LNCAP (cell line): ENCODE results near the gene CA11.

ENCODE experiments used
- TF ChIP-seq, protein P1 (sequence below): fragments of 450-650 bp; IDR thresholded peaks from 2 replicates; pipeline ENCODE4 v1.5.1; 2017; ENCODE audit warnings: mild to moderate bottlenecking

Gene CA11

GRCh38 chr19:48618916-48619691, 26.9 kb downstream of the CA11 start, which contains the start of the genes RPL18 and SPHK2:
Gene RPL18 (minus strand): TSS chr19:48619178. CDS start chr19:48619143, 35 bp downstream.
Gene SPHK2 (plus strand): TSS chr19:48619506. CDS start chr19:48620515, 1,009 bp downstream.
- TF ChIP-seq, protein P1, sequence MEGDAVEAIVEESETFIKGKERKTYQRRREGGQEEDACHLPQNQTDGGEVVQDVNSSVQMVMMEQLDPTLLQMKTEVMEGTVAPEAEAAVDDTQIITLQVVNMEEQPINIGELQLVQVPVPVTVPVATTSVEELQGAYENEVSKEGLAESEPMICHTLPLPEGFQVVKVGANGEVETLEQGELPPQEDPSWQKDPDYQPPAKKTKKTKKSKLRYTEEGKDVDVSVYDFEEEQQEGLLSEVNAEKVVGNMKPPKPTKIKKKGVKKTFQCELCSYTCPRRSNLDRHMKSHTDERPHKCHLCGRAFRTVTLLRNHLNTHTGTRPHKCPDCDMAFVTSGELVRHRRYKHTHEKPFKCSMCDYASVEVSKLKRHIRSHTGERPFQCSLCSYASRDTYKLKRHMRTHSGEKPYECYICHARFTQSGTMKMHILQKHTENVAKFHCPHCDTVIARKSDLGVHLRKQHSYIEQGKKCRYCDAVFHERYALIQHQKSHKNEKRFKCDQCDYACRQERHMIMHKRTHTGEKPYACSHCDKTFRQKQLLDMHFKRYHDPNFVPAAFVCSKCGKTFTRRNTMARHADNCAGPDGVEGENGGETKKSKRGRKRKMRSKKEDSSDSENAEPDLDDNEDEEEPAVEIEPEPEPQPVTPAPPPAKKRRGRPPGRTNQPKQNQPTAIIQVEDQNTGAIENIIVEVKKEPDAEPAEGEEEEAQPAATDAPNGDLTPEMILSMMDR, result no peak

DNA sequence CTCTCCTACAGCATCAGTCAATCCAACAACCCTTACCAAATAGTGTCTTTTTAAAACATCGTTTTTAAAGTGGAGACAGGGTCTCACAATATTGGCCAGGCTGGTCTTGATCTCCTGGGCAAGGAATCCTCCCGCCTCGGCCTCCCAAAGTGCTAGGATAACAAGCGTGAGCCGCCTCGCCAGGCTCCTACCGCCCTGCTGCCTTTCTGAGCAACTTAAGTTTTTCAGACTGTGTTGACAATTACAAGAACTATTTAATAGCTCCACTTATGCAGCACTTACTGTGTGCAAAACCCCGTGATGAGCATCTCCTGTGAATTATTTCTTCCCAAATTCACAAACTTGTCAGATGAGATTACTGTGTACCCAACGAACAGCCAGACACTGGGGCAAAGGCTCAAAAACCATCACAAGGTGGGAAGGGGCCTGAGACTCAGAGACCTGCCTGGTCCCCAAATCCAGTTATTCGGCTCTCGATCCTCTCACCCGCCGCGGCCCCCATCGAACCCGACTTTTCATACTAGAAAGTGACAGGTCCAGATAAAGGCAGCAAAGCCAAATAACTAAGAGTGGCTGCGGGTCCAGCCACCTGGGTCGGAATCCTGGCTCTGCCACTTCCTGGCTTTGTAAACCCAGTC, 27.6 kb downstream of the CA11 start:
- TF ChIP-seq, protein P1, result no peak

- TF ChIP-seq, protein P1, result 0 out of 2 replicates have a peak, but pooled peaks have one; percentile 7
Measured at GRCh38 chr19:48617146-48617937, 28.6 kb downstream of the CA11 start.

- TF ChIP-seq, protein P1, result no peak
Measured at GRCh38 chr19:48616491-48617056, 29.4 kb downstream of the CA11 start.

DNA sequence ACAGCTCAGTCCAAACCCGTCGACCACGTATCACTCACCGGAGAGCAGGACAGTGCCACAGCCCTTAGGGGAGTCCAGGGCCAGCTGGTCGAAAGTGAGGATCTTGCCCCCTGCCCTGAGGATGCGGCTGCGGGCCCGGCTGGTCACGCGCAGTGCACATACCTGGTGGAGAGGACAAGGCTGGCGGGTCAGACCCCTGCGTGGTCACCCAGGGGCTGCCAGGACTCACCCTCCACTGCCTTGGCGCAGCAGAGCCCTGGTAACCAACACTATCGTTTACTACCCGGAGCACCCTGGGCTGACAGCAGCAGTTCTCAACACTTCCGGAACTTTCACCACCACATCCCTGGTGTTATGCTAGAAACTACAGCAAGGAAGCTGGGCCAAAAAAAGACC, 29.9 kb downstream of the CA11 start:
- TF ChIP-seq, protein P1, result no peak

DNA sequence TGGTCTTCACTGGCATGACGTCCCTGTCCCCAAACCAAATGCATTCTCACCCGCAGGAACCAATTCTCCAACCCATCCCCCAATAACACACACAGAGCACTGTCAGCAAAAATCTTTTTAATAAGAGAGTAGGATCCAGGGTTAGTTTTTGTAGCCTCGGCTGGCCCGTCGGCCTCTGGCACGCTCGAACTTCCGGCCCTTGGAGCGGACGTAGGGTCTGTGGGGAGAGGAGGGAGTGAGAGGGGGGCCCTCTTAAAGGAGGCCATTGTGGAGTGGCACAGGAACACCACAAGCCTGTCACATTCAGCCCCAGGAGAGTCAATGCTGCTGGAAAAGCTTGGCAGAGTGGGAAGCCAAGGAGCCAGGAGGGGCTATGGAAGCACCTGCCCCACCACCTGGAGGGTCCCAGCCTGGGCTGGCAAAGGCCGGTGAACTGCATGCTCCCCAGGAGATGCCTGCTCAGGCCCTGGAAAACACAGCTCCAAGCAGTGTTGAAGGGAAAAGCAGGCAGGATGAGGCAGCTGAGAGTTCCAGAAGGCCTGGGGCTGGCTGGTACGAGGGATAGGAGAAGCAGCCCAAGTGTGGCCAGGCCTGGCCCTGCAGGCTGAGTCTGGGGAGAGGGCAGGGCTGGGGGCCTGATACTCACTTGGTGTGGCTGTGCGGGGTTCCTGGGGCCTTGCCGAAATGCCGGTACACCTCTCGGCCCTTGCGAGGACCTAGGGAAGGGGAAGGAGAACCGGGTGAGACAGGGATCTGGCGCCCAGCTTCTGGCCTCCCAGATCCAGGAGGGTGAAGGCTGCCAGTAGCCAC, 30.6 kb downstream of the CA11 start:
- TF ChIP-seq, protein P1, result no peak
